GM19099 (cell line): ENCODE results near the gene TASL.

Experiments used
- POLR2A ChIP-seq: IDR thresholded peaks from 3 replicates; pipeline ENCODE4 v1.6.1; 2011; ENCODE audit warnings: low read depth; ENCODE audit not compliant: insufficient read length; ENCODE audit errors: extremely low read depth

TASL gene

DNA sequence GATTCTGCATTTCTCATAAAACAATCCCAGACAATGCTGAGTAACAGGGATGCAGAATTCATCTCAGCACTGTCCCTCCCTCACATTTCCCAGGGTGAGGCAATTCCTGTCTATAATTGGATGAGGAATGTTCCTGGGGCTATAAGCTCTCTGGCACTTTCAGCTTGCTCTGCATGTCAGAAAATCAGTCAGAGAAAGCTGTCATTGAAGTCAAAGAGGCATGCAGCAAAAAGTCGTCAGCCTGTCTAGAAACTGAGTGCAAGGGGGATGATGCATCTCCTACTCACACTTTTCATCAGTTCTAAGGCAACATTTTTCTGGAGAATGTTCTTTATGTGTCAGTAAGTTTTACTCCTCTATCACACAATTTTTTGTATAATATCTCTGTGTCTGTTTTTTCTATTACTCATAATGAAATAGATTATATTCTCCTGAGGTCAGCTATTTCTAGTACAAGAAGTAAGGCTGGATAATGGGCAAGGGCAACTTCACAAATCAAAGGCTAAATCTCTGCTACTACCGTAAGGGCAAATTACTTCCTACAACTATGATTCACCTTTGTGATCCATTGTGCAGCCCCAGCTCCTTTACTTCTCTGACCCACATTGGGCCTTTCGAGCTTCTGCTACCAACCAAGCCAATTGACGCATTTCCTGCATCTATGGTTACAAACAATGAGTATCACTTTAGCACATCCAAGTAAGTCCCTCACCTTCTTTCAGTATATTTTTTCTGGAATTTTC, 56.0 kb downstream of the TASL start:
- TF ChIP-seq POLR2A: no peak

DNA sequence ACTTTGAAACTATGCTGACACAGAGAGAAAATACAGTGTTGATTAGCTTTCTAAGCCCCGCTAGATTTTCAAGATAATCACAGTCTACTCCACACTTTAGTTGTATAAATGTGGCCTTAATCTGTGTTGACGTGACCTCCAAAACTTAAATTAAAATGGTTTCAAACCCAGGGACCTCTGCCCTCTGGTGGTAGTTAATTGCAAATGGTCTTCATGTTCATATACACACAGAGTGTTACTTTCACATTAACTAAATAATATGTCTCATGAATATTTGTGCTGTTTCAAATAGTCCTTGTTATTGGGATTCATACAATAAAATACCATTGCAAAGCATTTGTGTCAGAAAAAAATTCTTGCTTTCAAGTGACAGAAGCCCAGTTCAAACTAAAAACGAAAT, 64.3 kb downstream of the TASL start:
- TF ChIP-seq POLR2A: no peak
